ENCODE results near the gene PCGF2.

GRCh38 chr17:38796451-38797157, 48.5 kb upstream of the PCGF2 start:
- TF ChIP-seq POLR2AphosphoS5 (IDR thresholded peaks at IDR 0.05) (no peak), POLR2A (IDR thresholded peaks at IDR 0.05) (no peak)
